BLaER1 (cell line): ENCODE measurements around the gene CPEB3.

ENCODE experiments used
- H3K27ac ChIP-seq: shearing (Covaris generic); formaldehyde crosslinking; 2 replicates; pipeline ENCODE4 v1.8.1; 2022
- H3K27me3 ChIP-seq: shearing (Covaris generic); formaldehyde crosslinking; 2 replicates; pipeline ENCODE4 v1.8.1; 2022
- H3K36me3 ChIP-seq: shearing (Covaris generic); formaldehyde crosslinking; 2 replicates; pipeline ENCODE4 v1.8.1; 2022
- H3K4me1 ChIP-seq: shearing (Covaris generic); formaldehyde crosslinking; 2 replicates; pipeline ENCODE4 v1.8.1; 2022
- H3K4me2 ChIP-seq: shearing (Covaris generic); formaldehyde crosslinking; 2 replicates; pipeline ENCODE4 v1.8.1; 2022
- H3K4me3 ChIP-seq: shearing (Covaris generic); formaldehyde crosslinking; 2 replicates; pipeline ENCODE4 v1.8.1; 2022
- H3K9ac ChIP-seq: shearing (Covaris generic); formaldehyde crosslinking; 2 replicates; pipeline ENCODE4 v1.8.1; 2022
- H3K9me3 ChIP-seq: shearing (Covaris generic); formaldehyde crosslinking; 2 replicates; pipeline ENCODE4 v1.8.1; 2022
- H4K20me1 ChIP-seq: shearing (Covaris generic); formaldehyde crosslinking; 2 replicates; pipeline ENCODE4 v1.8.1; 2022
- Cebpa-rat ChIP-seq: shearing (Covaris generic); IDR thresholded peaks from 2 replicates; pipeline ENCODE4 v1.8.1; 2022

The CPEB3 gene

DNA sequence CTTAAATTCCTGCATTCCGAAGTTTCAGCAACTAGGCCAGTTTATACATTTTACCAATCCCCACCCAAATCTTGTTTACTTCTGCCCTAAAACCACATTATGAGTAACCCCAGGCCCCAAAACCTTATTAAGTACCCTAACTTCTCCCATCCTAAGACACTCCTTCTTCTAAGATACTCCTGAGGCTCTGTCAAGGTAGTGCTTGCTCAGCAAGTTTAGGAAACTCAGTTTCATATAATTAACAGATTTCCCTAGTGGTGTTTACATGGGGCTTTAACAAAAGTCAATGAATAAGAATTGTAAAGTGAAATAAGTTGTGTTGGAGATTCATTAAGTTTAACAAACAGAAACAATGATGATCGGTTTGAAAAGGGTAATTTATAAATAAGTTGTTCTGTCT is 77.8 kb downstream of the CPEB3 start:
- Histone ChIP-seq H3K4me3 (no peak overlapping the region), H3K27ac (no peak overlapping the region), H3K9ac (no peak overlapping the region), H3K27me3 (no peaks in the 10 kb centered on the region), H3K4me2 (no peak overlapping the region), H3K36me3 (peaks cover 8% of the 10 kb centered on the region), H4K20me1 (no peaks in the 10 kb centered on the region), H3K9me3 (no peaks in the 10 kb centered on the region), H3K4me1 (peaks cover 7% of the 10 kb centered on the region; the same call in 1 of the 2 replicates)
- TF ChIP-seq Cebpa-rat: no peak

DNA sequence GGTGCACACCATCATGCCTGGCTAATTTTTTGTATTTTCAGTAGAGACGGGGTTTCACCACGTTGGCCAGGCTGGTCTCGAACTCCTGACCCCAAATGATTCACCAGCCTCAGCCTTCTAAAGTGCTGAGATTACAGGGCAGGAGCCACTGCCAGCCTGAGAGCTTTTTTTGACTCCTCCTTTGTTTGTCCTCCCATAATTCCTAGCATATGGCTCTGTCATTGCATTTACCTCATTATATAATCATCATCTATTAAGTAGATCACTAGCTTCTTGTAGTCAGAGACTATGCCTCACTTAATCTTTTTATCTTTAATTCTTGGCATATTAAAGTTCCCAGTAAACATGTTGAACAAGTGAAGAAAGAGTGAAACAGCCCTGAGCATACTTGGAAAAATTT is 82.1 kb downstream of the CPEB3 start:
- no peak overlapping the region for H3K4me3 ChIP-seq
- no peak for TF ChIP-seq Cebpa-rat
- H3K4me1 ChIP-seq: peaks cover 7% of the 10 kb centered on the region; the same call in 1 of the 2 replicates
- no peak overlapping the region for H3K9ac ChIP-seq
- no peak overlapping the region for H3K4me2 ChIP-seq
- H4K20me1 ChIP-seq: no peaks in the 10 kb centered on the region
- no peak overlapping the region for H3K27ac ChIP-seq
- no peaks in the 10 kb centered on the region for H3K9me3 ChIP-seq
- H3K36me3 ChIP-seq: no peaks in the 10 kb centered on the region
- H3K27me3 ChIP-seq: no peaks in the 10 kb centered on the region

DNA sequence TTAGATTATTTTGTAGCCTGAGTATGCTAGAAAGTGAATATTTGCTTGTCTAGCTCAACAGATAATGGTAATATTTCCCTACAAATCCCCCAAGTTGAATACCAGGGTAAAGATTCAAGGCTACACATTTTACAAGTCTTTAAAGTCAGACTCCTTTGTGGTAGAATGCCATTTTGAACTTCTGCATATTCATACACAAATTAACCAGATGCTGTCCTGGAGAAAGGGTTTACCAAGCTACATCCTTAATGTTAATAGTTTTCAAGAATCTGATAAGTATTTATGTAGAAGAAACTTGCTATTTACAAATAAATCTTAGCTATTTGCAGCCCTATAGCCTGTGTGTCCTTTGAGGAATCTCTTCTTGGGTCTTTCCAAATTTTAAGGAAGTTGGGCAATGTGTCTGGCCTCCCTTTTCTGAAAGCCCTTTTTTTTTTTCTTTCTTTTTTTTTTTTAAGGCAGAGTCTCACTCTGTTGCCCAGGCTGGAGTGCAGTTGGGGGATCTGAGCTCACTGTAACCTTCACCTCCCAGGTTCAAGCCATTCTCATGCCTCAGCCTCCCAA is 82.6 kb downstream of the CPEB3 start:
- Histone ChIP-seq H3K4me2 (no peak overlapping the region), H3K36me3 (no peaks in the 10 kb centered on the region), H3K9ac (no peak overlapping the region), H3K4me3 (no peak overlapping the region), H3K9me3 (no peaks in the 10 kb centered on the region), H4K20me1 (no peaks in the 10 kb centered on the region), H3K4me1 (peaks cover 7% of the 10 kb centered on the region; the same call in 1 of the 2 replicates), H3K27ac (no peak overlapping the region), H3K27me3 (no peaks in the 10 kb centered on the region)
- no peak for TF ChIP-seq Cebpa-rat

GRCh38 chr10:92207061-92207460 is 83.8 kb downstream of the CPEB3 start:
- no peaks in the 10 kb centered on the region for H4K20me1 ChIP-seq
- H3K9me3 ChIP-seq: no peaks in the 10 kb centered on the region
- H3K4me2 ChIP-seq: no peak overlapping the region
- H3K36me3 ChIP-seq: no peaks in the 10 kb centered on the region
- no peak overlapping the region for H3K9ac ChIP-seq
- no peak for TF ChIP-seq Cebpa-rat
- H3K4me1 ChIP-seq: peaks cover 7% of the 10 kb centered on the region; the same call in 1 of the 2 replicates
- no peaks in the 10 kb centered on the region for H3K27me3 ChIP-seq
- H3K27ac ChIP-seq: no peak overlapping the region
- H3K4me3 ChIP-seq: no peak overlapping the region

DNA sequence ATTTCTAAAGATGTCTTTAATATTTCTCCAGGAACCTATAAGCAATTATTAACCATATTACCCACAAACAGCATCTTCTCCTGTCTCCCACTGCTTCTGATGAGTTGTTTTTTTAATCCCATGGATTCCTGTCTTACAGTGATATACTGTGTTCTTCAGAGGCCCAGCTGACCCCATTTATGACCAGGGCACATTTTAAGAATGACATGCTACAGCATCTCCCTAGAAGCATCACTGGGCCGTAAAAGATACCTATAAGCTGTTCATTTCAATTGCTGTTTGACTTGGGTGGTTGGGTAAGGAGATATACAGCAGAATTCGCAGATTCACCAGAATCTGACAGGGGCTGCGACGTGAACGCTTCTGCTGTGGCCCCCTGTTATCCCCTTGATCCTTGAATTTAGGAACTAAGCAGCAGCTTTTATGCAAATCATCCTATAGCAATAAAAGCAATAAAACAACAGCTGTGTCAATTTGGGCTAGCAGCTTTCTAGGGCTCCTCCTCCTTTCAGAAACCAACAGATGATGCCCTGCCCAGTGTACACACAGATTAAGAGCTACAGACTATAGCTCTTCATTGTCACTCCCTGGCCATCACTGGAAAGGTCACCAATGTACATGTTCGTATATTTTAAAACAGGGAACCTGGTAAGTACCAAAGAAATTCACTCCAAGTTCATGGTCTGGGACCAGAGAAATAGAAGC is 86.8 kb downstream of the CPEB3 start:
- Histone ChIP-seq H3K9me3 (no peaks in the 10 kb centered on the region), H3K36me3 (no peaks in the 10 kb centered on the region), H3K27me3 (no peaks in the 10 kb centered on the region), H3K27ac (no peak overlapping the region), H4K20me1 (no peaks in the 10 kb centered on the region), H3K4me3 (no peak overlapping the region), H3K9ac (no peak overlapping the region), H3K4me1 (no peaks in the 10 kb centered on the region), H3K4me2 (no peak overlapping the region)
- no peak for TF ChIP-seq Cebpa-rat

DNA sequence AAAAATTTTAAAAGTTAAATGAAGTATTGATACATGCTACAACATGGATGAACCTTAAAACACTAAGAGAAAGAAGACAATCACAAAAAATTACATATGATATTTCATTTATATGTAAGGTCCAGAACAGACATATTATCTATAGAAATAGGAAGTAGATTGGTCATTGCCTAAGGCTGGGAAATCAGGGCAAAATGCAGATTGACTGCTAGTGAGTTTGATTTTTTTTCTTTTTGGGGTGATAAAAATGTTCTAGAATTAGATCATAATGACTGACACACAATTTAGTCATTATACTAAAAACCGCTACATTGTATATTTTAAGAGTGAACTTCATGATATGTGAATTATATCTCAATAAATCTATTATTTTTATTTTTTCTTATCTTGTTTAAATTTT is 88.3 kb downstream of the CPEB3 start:
- H3K27ac ChIP-seq: no peak overlapping the region
- no peaks in the 10 kb centered on the region for H3K36me3 ChIP-seq
- TF ChIP-seq Cebpa-rat: no peak
- no peak overlapping the region for H3K9ac ChIP-seq
- no peaks in the 10 kb centered on the region for H3K9me3 ChIP-seq
- H4K20me1 ChIP-seq: no peaks in the 10 kb centered on the region
- H3K4me3 ChIP-seq: no peak overlapping the region
- H3K27me3 ChIP-seq: no peaks in the 10 kb centered on the region
- no peaks in the 10 kb centered on the region for H3K4me1 ChIP-seq
- H3K4me2 ChIP-seq: no peak overlapping the region

- Histone ChIP-seq H3K36me3 (no peaks in the 10 kb centered on the region), H3K4me1 (no peaks in the 10 kb centered on the region), H3K4me2 (no peak overlapping the region), H3K27me3 (no peaks in the 10 kb centered on the region), H3K9me3 (no peaks in the 10 kb centered on the region), H3K27ac (no peak overlapping the region), H4K20me1 (no peaks in the 10 kb centered on the region), H3K4me3 (no peak overlapping the region), H3K9ac (no peak overlapping the region)
- no peak for TF ChIP-seq Cebpa-rat
These were observed 90.3 kb downstream of the CPEB3 start for GRCh38 chr10:92200564-92200963.

GRCh38 chr10:92187101-92187500 is 103.8 kb downstream of the CPEB3 start:
- Histone ChIP-seq H3K4me2 (no peak overlapping the region), H3K9ac (no peak overlapping the region), H3K9me3 (no peaks in the 10 kb centered on the region), H4K20me1 (no peaks in the 10 kb centered on the region), H3K4me3 (no peak overlapping the region), H3K27me3 (no peaks in the 10 kb centered on the region), H3K27ac (no peak overlapping the region), H3K4me1 (no peaks in the 10 kb centered on the region), H3K36me3 (no peaks in the 10 kb centered on the region)
- TF ChIP-seq Cebpa-rat: no peak

DNA sequence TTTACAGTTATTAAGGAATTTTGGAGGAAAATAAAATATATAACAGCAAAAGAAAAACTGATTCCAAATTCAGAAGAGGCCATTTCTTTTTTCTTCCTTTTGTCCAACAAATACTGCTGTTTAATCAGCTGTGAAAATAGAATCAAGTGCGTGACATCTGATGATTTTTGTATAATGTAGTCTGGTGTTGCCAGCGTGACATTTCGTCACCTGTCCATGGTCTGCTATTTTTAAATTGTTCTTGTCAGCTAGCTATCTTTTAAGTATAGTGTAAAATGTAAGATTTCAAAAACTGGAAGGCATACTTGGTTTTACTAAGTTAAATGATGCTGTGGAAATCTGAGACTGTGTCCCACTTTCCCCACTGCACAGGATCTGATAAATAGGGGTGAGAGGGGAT is 105.9 kb downstream of the CPEB3 start:
- Histone ChIP-seq H3K9ac (no peak overlapping the region), H3K36me3 (no peaks in the 10 kb centered on the region), H3K4me3 (no peak overlapping the region), H3K4me1 (peaks cover 8% of the 10 kb centered on the region), H3K4me2 (no peak overlapping the region), H3K27ac (no peak overlapping the region), H3K27me3 (no peaks in the 10 kb centered on the region), H3K9me3 (no peaks in the 10 kb centered on the region), H4K20me1 (no peaks in the 10 kb centered on the region)
- TF ChIP-seq Cebpa-rat: no peak

DNA sequence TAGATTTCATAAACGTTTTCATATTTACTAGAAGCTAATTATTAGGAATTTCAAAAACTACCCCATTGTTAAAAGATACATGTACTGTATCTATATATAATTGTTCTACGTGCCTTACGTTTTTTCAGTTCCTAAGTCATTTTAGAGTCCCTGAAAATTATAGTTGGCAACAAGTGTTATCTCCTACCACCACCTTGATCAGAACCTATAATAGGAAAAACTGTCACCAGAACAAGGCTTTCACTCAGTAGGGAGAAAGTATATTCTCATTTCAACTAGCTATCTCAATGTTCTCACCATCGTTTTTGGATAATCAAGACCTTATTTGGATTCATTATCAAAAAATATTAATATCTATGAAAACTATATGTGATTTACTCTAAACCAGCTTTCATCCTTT is 107.7 kb downstream of the CPEB3 start:
- no peak overlapping the region for H3K9ac ChIP-seq
- no peak overlapping the region for H3K4me3 ChIP-seq
- H3K36me3 ChIP-seq: no peaks in the 10 kb centered on the region
- H3K27ac ChIP-seq: no peak overlapping the region
- H3K9me3 ChIP-seq: no peaks in the 10 kb centered on the region
- peaks cover 8% of the 10 kb centered on the region for H3K4me1 ChIP-seq
- no peaks in the 10 kb centered on the region for H4K20me1 ChIP-seq
- no peaks in the 10 kb centered on the region for H3K27me3 ChIP-seq
- no peak overlapping the region for H3K4me2 ChIP-seq
- no peak for TF ChIP-seq Cebpa-rat

- no peak for TF ChIP-seq Cebpa-rat
- no peak overlapping the region for H3K27ac ChIP-seq
- no peaks in the 10 kb centered on the region for H3K9me3 ChIP-seq
- H3K36me3 ChIP-seq: no peaks in the 10 kb centered on the region
- H3K4me2 ChIP-seq: peak overlapping the region; percentile 30
- H4K20me1 ChIP-seq: no peaks in the 10 kb centered on the region
- no peaks in the 10 kb centered on the region for H3K27me3 ChIP-seq
- no peak overlapping the region for H3K9ac ChIP-seq
- peaks cover 8% of the 10 kb centered on the region for H3K4me1 ChIP-seq
- no peak overlapping the region for H3K4me3 ChIP-seq
These were observed 109.3 kb downstream of the CPEB3 start for GRCh38 chr10:92181575-92181974.
